GM18517 (cell line): ENCODE data around the gene KDR.

Source experiments
- ATAC-seq: cut with Tn5 transposase; IDR thresholded peaks from one replicate; pipeline ENCODE4 v1.9.1; 2021; ENCODE audit warnings: mild to moderate bottlenecking, moderate library complexity; ENCODE audit not compliant: unreplicated experiment

KDR gene

DNA sequence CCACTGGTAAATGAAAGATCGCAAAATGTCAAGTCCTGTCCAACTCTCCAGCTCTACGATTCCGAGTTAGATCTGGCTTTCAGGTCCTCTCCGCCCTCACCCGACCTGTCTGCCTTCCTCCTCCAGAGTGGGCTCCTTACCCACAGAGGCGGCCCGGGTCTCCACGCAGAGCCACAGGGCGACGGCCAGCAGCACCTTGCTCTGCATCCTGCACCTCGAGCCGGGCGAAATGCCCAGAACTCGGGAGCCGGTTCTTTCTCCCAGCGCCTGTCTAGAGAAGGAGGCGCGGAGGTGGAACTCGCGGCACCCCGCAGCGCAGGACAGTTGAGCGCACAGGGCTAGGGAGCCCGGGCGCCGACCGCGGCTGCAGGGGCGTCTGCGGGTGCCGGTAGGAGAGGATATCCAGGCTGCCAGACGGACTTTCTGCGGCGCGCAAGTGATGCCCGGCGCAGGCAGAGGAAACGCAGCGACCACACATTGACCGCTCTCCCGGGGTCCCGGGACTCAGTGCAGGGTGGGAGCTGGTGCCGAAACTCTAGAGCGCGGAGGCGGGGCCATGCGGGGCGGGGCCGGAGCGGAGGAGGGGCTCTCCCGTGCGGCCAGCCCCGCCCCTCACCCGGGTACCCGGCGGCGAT lies at the start of gene KDR:
Gene KDR (minus strand): TSS at position 509 of the 635 bp plus-strand sequence. CDS start 302 bp downstream, at position 207.
- ATAC-seq: no peak

DNA sequence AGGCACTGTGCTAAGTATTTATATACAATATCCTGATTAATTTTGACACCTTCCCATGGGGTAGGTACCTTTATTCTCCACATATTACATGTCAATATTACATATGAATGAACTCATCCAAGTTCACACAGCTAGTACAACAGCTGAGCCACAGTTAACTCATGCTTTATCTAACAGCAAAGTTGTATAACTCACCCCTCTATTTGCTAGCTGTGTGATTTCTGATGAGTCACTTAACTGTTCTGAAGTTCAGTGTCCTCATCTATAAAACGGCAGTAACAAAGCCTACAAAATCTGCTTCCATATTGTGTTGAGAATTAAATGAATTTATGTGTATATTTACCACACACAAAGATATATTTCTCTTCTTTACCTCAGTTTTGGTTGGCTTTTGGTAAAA lies 48.2 kb upstream of the KDR start:
- no peak for ATAC-seq

DNA sequence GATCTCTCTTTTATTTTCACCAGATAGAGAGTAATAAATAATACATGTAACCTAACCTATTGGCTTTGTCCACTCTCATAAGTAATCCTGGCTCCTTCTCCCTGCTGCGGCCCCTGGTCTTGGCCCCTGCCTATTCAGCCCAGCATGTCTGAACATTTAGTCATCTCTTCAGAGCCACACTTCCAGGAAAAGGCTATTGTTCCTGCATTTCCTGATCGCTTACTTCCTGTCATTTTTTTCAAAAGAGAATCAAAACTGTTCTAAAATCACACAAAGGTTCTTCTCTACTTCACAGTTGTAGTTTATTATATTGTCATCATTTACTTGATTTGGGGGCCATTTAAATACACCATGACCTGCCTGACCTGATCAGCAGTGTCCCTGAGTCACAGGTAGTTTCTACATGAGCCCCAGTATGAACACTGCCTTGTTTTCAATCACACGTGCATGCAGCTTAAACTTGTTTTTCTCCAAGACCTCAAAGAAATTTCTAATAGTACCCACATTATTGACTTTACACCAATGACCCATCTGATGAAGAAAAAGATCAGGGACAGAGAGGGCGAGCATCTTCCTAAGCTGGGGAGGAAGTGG lies 47.4 kb upstream of the KDR start:
- ATAC-seq: no peak

DNA sequence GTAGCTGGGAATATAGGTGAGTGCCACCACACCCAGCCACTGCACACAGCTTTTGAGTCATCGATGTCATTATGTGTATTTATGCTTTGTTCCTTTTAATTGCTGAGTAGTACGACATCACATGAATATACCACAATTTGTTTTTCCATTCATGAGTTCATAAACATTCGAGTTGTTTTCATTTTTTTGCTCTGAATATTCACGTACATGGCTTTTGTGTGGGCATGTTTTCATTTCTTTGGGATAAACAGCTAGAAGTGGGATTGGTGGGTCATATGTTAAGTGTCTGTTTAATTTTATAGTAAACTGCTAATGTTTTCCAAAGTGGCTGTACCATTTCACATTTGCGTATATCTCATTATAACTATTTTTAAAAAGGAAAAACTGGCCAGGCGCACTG lies 45.1 kb upstream of the KDR start:
- ATAC-seq: no peak

DNA sequence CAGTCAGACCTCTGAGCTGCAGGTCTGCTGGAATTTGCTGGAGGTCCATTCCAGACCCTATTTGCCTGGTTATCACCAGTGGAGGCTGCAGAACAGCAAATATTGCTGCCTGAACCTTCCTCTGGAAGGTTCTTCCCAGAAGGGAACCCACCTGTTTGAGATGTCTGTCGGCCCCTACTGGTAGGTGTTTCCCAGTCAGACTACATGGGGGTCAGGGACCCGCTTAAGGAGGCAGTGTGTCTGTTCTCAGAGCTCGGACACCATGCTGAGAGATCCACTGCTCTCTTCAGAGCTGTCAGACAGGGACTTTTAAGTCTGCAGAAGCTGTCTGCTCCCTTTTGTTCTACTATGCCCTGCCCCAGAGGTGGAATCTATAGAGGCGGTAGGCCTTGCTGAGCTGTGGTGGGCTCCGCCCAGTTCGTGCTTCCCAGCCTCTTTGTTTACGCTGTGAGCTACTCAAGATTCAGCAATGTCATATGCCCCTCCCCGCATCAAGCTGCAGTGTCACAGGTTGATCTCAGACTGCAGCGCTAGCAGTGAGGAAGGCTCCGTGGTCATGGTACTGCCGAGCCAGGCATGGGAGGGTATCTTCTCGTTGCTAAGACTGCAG lies 44.1 kb upstream of the KDR start:
- ATAC-seq: no peak

DNA sequence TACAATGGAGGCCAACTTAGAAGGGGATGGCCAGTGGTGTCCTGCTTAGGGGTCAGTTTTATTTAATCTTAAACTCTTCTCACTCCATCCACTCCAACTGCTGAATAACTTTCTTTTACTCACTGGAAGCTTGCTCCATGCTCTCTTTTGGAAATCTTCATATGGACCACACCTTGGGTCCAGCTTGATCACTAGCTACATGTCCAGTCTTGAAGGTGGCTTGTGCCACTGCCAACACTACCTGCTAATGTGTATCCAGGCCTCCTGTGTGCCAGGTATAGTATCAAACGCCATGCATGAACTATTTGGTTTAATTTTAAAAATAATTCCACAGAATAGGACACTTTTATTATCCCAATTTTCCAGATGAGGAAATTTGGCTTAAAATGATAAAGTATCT lies 37.0 kb upstream of the KDR start:
- ATAC-seq: no peak

DNA sequence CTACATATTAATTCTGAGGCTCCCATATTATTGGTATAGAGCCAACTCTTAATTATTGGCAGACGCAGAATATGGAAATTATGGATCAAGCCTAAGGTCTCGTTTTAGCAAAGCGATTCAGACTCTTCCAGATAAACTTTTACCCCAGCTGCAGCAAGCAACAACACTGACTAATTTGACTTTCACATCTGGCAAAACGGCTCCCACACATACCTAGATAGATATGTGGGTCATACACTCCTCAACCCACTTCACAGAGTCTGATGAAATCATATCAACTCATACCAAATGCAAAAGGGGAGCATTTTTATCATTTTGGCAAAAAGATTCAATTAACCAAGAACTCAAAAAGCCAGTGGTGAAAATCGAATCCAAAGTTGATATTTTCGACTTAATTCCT lies 36.3 kb upstream of the KDR start:
- ATAC-seq: no peak

DNA sequence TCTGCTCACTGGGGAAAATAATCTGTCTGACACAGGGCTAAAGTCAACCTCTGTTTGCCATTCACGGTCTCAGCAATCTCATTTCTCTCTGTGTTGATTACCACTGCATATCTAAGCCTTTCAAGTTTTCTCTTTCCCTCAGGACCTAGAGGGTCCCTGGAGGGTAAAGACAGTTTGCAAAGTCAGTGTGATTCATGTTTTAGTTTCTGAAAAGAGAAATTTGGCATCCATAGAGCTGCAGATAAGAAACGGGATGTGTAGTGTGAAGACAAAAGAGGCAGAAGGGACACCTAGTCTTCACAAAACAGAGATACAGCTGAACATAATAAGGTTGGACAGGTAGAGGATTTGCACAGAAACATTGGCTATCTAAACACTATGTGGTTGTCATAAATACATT lies 34.5 kb upstream of the KDR start:
- no peak for ATAC-seq

DNA sequence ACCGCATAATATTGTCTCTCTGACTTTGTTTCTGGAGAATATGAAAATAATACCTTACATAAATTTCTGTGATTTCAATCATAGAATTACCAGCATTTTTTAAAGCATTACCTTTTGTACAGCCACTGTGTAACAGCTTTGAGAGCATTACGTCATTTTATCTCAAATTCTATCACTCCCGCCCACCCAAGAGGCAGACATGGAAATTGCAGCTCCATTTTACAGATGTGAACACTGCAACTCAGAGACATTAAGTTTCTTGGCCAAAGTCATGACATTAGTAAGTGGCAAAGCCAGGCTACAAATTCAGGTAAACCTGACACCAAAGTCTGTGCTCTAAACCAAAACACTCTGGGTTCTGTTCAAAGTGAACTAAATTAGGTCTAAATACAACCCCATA lies 33.6 kb upstream of the KDR start:
- ATAC-seq: no peak

DNA sequence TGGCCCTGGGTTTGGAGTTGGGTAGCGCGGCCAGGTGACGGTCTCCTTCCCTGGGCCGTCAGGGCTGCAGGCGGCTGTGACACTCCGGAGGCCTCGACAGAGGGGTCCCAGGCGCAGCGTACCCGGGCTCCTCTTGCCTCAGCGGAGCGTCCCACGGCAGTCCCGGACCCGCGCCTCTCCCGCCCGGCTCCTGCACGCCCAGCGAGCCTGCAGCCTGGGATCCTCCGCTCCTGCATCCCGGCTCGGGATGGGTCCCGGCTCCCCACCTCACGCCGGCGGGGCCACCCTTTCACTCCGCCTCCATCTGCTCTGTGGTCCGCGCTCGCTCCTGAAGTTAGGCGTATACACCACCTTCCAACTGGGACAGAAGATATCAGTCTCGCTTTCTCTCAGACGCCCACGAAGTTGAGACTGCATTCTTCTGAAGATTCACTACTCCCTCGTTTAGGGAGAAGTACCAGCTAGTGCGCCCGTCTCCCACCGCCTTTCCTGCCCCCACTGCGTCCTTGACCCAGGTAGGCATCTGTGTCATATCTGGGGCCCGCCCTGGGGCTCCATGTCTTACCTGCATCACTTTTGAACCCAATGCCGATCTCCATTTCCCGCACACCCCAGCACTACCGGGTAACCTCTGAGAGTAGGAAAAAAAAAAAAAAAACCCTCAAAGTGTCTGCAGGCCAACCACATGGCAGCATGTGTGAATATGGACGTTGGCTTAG lies 32.3 kb upstream of the KDR start:
- ATAC-seq: no peak

DNA sequence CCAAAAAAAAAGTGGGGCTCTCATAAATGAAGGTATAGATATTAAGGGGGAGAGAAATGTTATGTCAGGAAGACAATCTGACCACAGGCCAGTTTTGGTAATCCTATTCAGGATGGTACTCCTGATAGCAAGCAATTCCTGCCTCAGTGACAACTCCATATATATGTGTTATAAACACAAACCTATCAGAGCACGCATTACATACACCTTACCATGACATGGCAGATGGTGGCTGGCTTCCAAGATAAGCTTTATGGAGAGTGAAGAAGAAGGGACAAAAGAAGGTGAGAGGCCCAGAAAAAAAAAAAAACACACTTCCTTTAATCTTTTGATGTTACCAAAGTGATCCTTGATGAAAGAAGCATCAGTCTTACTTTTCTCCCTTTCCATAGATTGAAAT lies 29.5 kb upstream of the KDR start:
- ATAC-seq: no peak

DNA sequence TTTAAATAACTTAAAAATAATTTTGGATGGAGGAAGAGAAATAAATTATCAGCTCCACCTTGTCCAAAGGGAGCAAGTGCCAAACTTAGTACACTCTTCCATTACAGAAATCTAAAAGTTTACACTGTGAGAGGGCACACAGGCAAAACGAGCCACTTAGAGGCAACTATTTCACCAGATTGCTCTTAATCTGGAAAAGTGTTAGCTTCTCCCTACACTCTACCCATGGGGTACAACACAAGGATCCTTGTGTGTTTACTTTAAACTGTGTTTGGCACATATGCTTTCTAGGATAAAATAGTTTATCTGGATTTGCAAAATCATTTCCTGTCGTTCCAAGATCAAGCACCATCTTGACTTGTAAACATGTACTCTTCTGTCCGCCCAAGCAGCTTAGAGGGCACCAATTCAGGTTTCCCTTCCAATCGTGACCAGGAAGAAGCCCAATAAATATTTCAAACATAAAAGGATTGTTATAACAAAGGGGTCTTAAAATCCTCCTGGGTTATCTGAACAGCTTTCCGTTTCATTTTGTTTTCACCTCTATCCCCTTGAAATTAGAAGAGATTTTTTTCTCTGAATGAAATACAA lies 29.0 kb upstream of the KDR start:
- ATAC-seq: no peak

DNA sequence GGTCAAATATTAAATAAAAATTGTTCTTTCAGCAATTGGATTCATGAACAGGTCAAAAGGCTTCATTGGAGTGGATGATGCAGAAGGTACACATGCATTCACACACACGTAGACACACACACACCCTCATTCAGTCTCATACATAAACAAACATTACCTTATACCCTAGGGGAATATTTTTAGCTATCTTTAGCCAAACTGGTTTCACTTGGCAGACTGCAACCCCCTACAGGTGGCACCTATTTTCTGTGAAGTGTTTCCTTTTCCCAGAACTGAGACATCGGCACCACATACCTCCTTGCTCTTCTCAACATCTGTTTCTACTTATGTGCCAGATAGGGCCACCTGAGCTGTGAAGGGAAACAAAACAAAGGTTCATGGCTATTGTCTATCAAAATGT lies 18.5 kb upstream of the KDR start:
- no peak for ATAC-seq

DNA sequence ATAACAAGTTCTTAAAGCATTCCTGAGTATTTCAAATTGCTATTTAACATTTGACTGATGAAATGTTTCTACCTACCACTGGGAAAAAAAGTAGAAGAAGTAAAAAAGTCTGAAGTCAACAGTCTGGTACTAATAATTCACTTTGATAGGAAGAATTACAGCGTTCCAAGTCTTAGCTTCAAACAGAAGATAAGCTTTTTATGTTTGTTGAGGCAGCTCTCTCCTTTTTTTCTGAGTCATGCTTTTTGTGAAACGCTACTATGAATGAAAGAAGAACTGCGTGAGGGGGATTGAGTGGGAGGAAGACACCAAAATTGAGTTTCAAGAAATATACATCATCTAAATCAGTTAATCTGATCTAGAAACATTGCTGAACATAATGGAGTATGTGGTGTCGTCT lies 13.0 kb upstream of the KDR start:
- no peak for ATAC-seq

DNA sequence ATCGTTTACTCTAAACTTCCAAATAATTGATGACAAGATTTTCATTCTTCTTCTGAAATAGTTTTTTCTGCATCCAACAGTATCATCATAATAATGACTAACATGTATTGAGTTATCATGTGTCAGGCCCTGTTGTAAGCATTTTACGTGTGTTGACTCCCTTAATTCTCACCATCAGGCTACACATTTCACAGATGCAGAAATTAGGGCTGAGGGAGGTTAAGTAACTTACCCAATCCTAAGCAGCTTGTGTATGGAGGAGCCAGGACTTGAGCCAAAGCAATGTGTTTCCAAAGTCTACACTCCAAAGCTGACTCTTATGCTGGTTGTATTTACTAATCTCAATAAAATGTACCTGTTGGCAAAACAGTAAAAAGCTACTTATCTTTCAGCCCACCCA lies 11.2 kb upstream of the KDR start:
- ATAC-seq: no peak

DNA sequence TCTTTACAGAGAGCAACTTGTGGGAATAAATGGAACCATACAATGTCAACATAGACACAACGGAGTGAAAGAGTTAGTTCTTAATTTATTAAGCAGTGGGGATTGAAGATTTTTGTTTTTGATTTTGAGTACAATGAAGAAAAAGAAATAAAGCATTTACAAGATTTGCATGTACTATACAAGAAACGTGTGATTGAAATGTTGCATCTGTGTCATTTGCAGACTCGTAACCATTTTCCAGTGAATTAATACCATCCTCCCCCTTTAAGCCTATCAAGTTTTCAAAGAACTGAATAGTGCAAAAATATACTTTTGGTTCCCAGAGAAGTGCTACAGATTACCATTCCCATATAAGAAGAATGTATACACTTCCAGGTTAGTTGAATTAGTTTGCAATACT lies 8.6 kb upstream of the KDR start:
- ATAC-seq: no peak

DNA sequence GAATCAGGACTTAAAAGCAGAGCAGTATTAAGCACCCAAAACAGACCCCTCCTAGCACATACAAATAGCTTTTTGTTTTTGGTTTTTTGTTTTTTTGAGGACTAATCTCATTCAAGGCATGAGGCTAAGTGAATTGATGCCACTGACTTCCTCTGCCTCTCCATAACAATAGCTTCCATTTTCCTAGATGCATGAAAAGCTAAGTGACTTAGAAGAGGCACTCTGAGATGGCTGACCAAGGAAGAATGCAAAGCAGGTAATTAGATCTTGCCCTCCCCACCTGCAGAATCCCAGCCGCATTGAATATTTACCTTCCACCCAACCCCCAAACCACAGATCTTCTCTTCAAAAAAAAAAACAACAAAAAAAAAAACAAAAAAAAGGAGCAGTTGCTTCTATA lies 7.4 kb upstream of the KDR start:
- no peak for ATAC-seq

DNA sequence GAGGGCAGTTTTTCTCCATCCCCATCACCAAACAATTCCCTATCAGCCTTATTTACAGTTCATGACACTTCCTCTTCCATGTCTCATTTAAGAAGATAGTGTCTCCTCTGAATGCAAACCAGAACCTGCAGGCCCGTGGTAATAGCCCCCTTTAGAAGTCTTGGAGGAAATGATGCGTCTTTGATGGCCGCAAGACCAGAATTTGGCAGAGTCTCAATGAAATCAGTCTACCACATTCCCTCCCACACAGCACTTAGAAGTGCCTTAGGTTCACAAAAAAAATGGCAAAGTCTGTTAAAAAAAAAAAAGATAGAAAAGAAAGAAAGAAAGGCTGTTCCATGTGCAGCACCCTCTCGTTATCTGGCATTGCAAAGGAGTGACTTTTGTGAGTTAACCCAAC lies 2.1 kb upstream of the KDR start:
- ATAC-seq: no peak

DNA sequence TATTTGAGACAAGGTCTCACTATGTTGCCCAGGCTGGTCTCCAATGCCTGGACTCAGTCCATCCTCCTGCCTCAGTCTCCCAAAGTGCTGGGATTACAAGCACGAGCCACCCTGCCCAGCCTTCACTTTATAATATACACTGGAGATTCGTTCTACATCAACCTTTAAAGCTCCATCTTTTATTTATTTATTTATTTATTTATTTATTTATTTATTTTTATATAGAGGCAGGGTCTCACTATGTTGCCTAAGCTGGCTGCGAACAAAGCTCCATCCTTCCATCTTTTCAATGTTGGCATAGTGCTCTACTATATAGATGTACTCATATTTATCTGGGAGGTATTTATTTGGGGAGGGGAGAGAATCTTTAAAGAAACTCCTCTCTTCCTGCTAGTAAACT lies 1.7 kb upstream of the KDR start:
- no peak for ATAC-seq

DNA sequence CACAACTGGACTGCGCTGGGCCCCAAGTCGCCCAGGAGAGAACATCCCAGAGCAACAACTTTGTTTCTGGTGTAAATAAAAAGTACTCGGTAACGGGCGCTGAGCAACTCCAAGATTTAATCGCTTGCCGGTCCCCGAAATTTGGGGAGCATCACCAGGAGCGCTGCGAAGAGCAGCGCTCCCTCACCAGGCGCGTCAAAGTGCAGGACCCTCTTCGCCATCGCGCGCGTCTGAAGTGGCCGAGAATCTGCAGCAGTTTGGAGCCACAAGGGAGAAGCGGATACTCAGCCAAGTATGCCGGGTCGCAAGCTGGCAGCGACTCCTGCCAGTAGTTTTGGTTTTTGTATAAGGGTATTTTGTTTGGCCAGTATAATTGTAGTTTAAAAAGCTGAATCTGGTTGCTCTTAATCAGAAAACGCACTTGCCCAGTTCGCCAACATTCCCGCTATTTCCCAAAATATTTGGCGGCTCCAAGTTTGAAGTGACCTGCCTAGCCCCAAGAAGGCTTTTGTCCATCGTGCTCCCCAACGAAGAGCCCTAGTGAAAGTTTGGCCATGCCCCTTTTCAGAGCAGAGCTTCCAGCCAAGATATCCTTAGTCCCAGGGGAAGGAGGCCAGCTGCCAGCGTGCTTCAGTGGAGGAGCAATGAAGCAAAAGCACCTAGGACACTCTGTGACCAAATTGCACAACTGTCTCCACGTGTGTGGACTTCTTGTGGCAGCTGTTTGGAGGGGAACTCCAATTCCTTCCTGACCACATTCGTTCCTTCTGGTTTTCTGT lies 557 bp upstream of the KDR start:
- ATAC-seq: no peak
